Naive thymus-derived CD8-positive, alpha-beta T cell (primary cell): ENCODE measurements around the gene GPRIN3. TPM values are rescaled to one million over a fixed set of nuclear protein-coding genes. Genes with fewer than 3 reads are reported as not detected.
A peak's percentile ranks its signal among the peaks of the same experiment; 100 is the strongest.

ENCODE experiments used
- ATAC-seq, 2 donors: fragments of 150-1000 bp; cut with Tn5 transposase in 1 of 2; sonication (Bioruptor Pico), chemical (Tn5 transposase) in 1 of 2; 1 replicate in 1 of 2; 2 replicates in 1 of 2; pipeline ENCODE4 v1.10.0; 2021; ENCODE audit warnings: mild to moderate bottlenecking in 2 of 2, moderate library complexity in 2 of 2
- POLR2A ChIA-PET: fragments of 350-600 bp; sonication (Branson Sonifier 250); formaldehyde crosslinking; loops from one replicate; lab custom pipeline; 2021; ENCODE audit warnings: antibody characterized with exemption; lab: Charles Lee
- DNase-seq, 10 donors: peaks; one replicate each; pipeline versions ENCODE4 v3.0.0 to v3.0.0-alpha.2; 2020 to 2022
- H3K27ac Mint-ChIP-seq, 10 donors: one replicate each; pipeline ENCODE4 v1.8.0; 2020 to 2022; ENCODE audit warnings: mild to moderate bottlenecking in 10 of 10, mixed read lengths in 10 of 10, moderate library complexity in 4 of 10, inconsistent platforms in 1 of 10
- H3K27me3 Mint-ChIP-seq, 5 donors: one replicate each; pipeline ENCODE4 v1.8.0; 2021 to 2022; ENCODE audit warnings: mixed read lengths in 5 of 5
- H3K36me3 Mint-ChIP-seq, 3 donors: one replicate each; pipeline ENCODE4 v1.8.0; 2020 to 2022; ENCODE audit warnings: mixed read lengths in 3 of 3, mild to moderate bottlenecking in 2 of 3, inconsistent platforms in 1 of 3
- H3K4me1 Mint-ChIP-seq, 4 donors: one replicate each; pipeline ENCODE4 v1.8.0; 2021 to 2022; ENCODE audit warnings: mixed read lengths in 4 of 4
- H3K4me3 Mint-ChIP-seq, 10 donors: one replicate each; pipeline ENCODE4 v1.8.0; 2020 to 2022; ENCODE audit warnings: mild to moderate bottlenecking in 10 of 10, mixed read lengths in 10 of 10, moderate library complexity in 6 of 10, inconsistent platforms in 1 of 10
- H3K9me3 Mint-ChIP-seq, 9 donors: one replicate each; pipeline ENCODE4 v1.8.0; 2020 to 2022; ENCODE audit warnings: mixed read lengths in 9 of 9, mild to moderate bottlenecking in 3 of 9, inconsistent platforms in 1 of 9, moderate library complexity in 1 of 9
- polyA plus RNA-seq, 3 donors: library from polyadenylated mRNA; unstranded; fragments of 300-500 nt; fragmentation: Illumina TruSeq; gene quantifications; one replicate each; pipeline ENCODE4 v1.2.3, GENCODE V29; 2021
- total RNA-seq, 8 experiments: library from RNA in 2 of 8; stranded (reverse) in 2 of 8; gene quantifications; one replicate each; pipeline ENCODE4 v1.2.3 and lab custom pipeline; 2021 to 2026

GPRIN3 gene
- total and polyA plus RNA-seq, 5 experiments from 2014 or later, result 3.3 to 6.5 (median 3.7) TPM

DNA sequence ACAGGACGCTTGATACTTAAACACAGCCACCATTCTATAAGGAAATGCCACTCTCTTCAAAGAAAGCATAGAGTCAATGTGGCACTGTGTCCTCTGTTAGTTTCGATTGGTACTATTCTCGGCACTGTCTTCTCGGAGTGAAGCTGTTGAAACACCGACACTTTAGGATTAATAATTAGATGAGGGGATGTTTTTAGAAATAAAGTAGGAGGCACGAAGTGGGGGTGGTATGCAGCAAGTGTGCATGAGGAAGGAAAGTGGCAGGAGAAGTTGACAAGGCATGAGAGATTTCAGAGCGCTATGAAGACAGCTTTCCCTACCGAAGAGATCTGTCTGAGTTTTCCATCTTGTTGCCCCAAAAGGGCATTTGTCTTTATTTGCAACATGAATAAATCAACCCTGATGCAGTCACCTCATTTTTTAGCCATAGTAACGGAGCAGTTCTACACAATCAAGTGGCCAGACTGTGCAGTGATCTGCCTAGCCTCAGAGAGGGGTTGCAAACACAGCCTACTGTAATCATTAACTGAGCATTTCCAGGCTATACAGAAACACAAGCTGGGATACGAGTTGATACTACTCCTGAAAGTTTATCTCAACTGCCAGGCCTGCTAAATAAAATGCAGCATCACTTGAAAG is 8.3 kb downstream of the GPRIN3 start:
- Mint-ChIP-seq H3K9me3 (no peaks in the 10 kb centered on the region), H3K4me1 (peaks cover 28 to 87% (median 78%) of the 10 kb centered on the region in 4 donors), H3K4me3 (peak overlapping the region; percentile 80 to 97 (median 90)), H3K27ac (peak overlapping the region; percentile 81 to 99 (median 97)), H3K36me3 (no peaks in the 10 kb centered on the region), H3K27me3 (peaks cover 0 to 1% (median 0%) of the 10 kb centered on the region in 5 donors)
- peak; percentile 48 to 63 for ATAC-seq
- DNase-seq, result peak in 2 of 10 donors; percentile 51 to 54
- POLR2A ChIA-PET, result interaction anchor here (0.8 to 4.2 kb wide), 5 partner anchors 9 to 1015 kb away, joined by 3 to 22 read pairs (median 5); partner anchors contain the start of genes GPRIN3 and PPM1K

GRCh38 chr4:89298788-89299152 is 8.8 kb downstream of the GPRIN3 start:
- Mint-ChIP-seq H3K27ac (peak overlapping the region; percentile 81 to 99 (median 97)), H3K36me3 (no peaks in the 10 kb centered on the region), H3K9me3 (no peaks in the 10 kb centered on the region), H3K27me3 (peaks cover 0 to 1% (median 0%) of the 10 kb centered on the region in 5 donors), H3K4me1 (peaks cover 23 to 87% (median 78%) of the 10 kb centered on the region in 4 donors), H3K4me3 (peak overlapping the region; percentile 80 to 97 (median 90))
- DNase-seq, result peak in 4 of 10 donors; percentile 24 to 61 (median 58)
- peak; percentile 29 to 45 for ATAC-seq
- POLR2A ChIA-PET, result interaction anchor here (0.8 to 4.2 kb wide), 5 partner anchors 10 to 1015 kb away, joined by 3 to 22 read pairs (median 5); partner anchors contain the start of genes GPRIN3 and PPM1K

DNA sequence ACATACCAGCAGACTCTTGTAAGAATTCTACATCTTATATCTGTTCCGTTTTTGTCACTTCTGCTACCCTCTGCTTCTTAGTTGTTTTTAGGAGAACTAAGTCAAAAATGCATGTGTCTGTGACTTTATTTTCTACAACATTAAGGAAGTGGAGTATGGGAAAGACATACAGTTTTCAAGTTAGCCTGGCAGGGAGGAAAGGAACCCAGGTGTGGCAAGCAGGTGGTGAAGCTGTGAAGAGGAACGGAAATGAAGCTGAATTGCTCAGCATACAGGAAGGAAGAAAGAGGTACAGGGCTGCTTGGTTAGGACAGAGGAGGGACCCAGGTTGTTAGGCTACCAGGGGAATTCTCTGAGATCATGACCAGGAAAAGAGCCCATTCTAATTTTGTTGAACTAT is 9.4 kb downstream of the GPRIN3 start:
- no peaks in the 10 kb centered on the region for H3K36me3 Mint-ChIP-seq
- POLR2A ChIA-PET, result interaction anchor here (1.3 to 4.2 kb wide), 5 partner anchors 8 to 1014 kb away, joined by 3 to 22 read pairs (median 5); partner anchors contain the start of genes GPRIN3 and PPM1K
- peak overlapping the region; percentile 81 to 99 (median 97) for H3K27ac Mint-ChIP-seq

DNA sequence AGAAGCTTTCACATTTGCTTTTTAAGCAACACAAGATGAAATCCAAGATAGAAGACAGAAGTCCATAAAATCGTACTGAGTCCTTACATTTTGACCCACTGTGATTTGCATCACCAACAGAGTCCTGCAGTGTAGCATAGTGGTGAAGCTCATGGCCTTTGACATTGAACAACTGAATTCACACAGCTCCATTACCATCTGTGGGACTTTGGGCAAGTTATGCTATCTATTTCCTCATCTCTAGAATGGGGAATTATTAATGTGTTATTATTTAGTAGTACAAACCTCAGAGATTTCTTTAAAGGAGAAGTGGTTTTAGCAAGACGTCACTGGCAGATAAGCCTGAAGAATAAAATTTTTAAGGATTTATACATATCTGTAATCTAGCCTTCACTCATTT is 10.7 kb downstream of the GPRIN3 start:
- Mint-ChIP-seq H3K27ac (peak overlapping the region in 8 of 10 donors; percentile 11 to 99 (median 76)), H3K27me3 (peaks cover 0 to 1% (median 0%) of the 10 kb centered on the region in 5 donors), H3K4me1 (peaks cover 28 to 88% (median 81%) of the 10 kb centered on the region in 4 donors), H3K4me3 (peak overlapping the region in 4 of 10 donors; percentile 11 to 69 (median 37)), H3K36me3 (peaks cover 0 to under 1% (median 0%) of the 10 kb centered on the region in 3 donors), H3K9me3 (peaks cover 0 to 1% (median 0%) of the 10 kb centered on the region in 9 donors)
- ATAC-seq (no peak), DNase-seq (no peak)
- POLR2A ChIA-PET, result interaction anchor here (1.6 to 4.2 kb wide), 2 partner anchors 10 to 11 kb away, joined by 3 to 22 read pairs; partner anchors contain the start of gene GPRIN3

More for the DNA sequence above, 9.4 kb downstream of the GPRIN3 start:
- ATAC-seq (peak; percentile 59 to 66), DNase-seq (peak in 5 of 10 donors; percentile 28 to 63 (median 52))
- peaks cover 0 to 1% (median 0%) of the 10 kb centered on the region in 5 donors for H3K27me3 Mint-ChIP-seq
- H3K4me1 Mint-ChIP-seq, result peaks cover 25 to 89% (median 80%) of the 10 kb centered on the region in 4 donors
- H3K4me3 Mint-ChIP-seq, result peak overlapping the region; percentile 62 to 94 (median 82)
- H3K9me3 Mint-ChIP-seq, result no peaks in the 10 kb centered on the region

- Mint-ChIP-seq H3K36me3 (peaks cover 0 to 3% (median 0%) of the 10 kb centered on the region in 3 donors), H3K9me3 (peaks cover 0 to 4% (median 0%) of the 10 kb centered on the region in 9 donors), H3K27me3 (peaks cover 0 to 1% (median 0%) of the 10 kb centered on the region in 5 donors), H3K4me3 (peak overlapping the region in 2 of 10 donors; percentile 11 to 39), H3K27ac (peak overlapping the region in 4 of 10 donors; percentile 63 to 99 (median 81)), H3K4me1 (peaks cover 28 to 88% (median 82%) of the 10 kb centered on the region in 4 donors)
- ATAC-seq (no peak), DNase-seq (no peak)
- POLR2A ChIA-PET, result no interaction called here
Measured at GRCh38 chr4:89296399-89296798, 11.2 kb downstream of the GPRIN3 start.

GRCh38 chr4:89295415-89295927 is 12.1 kb downstream of the GPRIN3 start:
- DNase-seq (no peak), ATAC-seq (no peak)
- Mint-ChIP-seq H3K4me1 (peaks cover 34 to 89% (median 83%) of the 10 kb centered on the region in 4 donors), H3K27me3 (peaks cover 0 to 1% (median 0%) of the 10 kb centered on the region in 5 donors), H3K36me3 (peaks cover 0 to 5% (median 0%) of the 10 kb centered on the region in 3 donors), H3K4me3 (peak overlapping the region in 9 of 10 donors; percentile 3 to 79 (median 65)), H3K27ac (peak overlapping the region; percentile 82 to 96 (median 90)), H3K9me3 (peaks cover 0 to 4% (median 0%) of the 10 kb centered on the region in 9 donors)
- POLR2A ChIA-PET, result interaction anchor here (1.2 to 3.0 kb wide), 4 partner anchors 11 to 73 kb away, joined by 3 to 19 read pairs (median 8); partner anchors contain the start of gene GPRIN3

- DNase-seq (peak in 4 of 10 donors; percentile 48 to 86 (median 75)), ATAC-seq (peak; percentile 76 to 83)
- Mint-ChIP-seq H3K4me1 (peaks cover 34 to 89% (median 83%) of the 10 kb centered on the region in 4 donors), H3K9me3 (peaks cover 0 to 4% (median 0%) of the 10 kb centered on the region in 9 donors), H3K36me3 (peaks cover 0 to 5% (median 0%) of the 10 kb centered on the region in 3 donors), H3K4me3 (peak overlapping the region; percentile 20 to 79 (median 66)), H3K27ac (peak overlapping the region; percentile 82 to 96 (median 90)), H3K27me3 (peaks cover 0 to 1% (median 0%) of the 10 kb centered on the region in 5 donors)
- POLR2A ChIA-PET, result interaction anchor here (0.6 to 3.0 kb wide), 8 partner anchors 9 to 73 kb away, joined by 3 to 19 read pairs (median 3); partner anchors contain the start of gene GPRIN3
Measured at GRCh38 chr4:89294573-89295269, 12.9 kb downstream of the GPRIN3 start.

- Mint-ChIP-seq H3K27ac (peak overlapping the region; percentile 69 to 96 (median 90)), H3K27me3 (peaks cover 0 to 1% (median 0%) of the 10 kb centered on the region in 5 donors), H3K4me1 (peaks cover 40 to 89% (median 86%) of the 10 kb centered on the region in 4 donors), H3K9me3 (peaks cover 0 to 4% (median 0%) of the 10 kb centered on the region in 9 donors), H3K36me3 (peaks cover 0 to 5% (median 0%) of the 10 kb centered on the region in 3 donors), H3K4me3 (peak overlapping the region in 8 of 10 donors; percentile 34 to 73 (median 68))
- POLR2A ChIA-PET, result interaction anchor here (0.6 to 3.0 kb wide), 2 partner anchors 10 to 1902 kb away, joined by 4 to 19 read pairs; partner anchors contain the start of gene HSD17B11
- ATAC-seq (no peak), DNase-seq (no peak)
Measured at GRCh38 chr4:89293299-89293698, 14.3 kb downstream of the GPRIN3 start.

GRCh38 chr4:89290727-89291516 is 16.7 kb downstream of the GPRIN3 start:
- no peak for ATAC-seq
- H3K27ac Mint-ChIP-seq, result peak overlapping the region; percentile 37 to 82 (median 77)
- H3K4me1 Mint-ChIP-seq, result peaks cover 41 to 91% (median 87%) of the 10 kb centered on the region in 4 donors
- peaks cover 0 to 5% (median 0%) of the 10 kb centered on the region in 3 donors for H3K36me3 Mint-ChIP-seq
- POLR2A ChIA-PET, result no interaction called here
- peaks cover 0 to 4% (median 0%) of the 10 kb centered on the region in 9 donors for H3K9me3 Mint-ChIP-seq
- H3K27me3 Mint-ChIP-seq, result peaks cover 0 to 1% (median 0%) of the 10 kb centered on the region in 5 donors
- DNase-seq, result peak in 1 of 10 donors; percentile 13
- peak overlapping the region; percentile 0 to 52 (median 36) for H3K4me3 Mint-ChIP-seq

DNA sequence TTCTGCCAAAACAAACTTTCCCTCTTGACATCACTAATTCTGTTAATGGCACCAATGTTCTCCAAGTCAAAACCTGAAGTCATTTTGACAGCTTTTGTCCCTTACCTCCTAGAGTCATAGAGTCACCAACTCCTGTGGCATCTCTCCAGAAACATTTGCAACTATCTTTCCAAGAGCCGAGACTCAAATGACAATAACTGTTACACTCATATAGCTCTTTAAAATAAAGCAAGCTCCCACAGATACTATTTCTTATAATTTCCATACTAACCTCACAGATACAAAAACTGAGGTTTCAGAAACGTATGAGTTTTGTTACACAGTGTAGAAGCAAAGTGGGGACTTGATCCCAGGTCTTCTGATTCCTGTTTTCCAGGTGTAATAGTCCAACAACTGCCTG is 18.3 kb downstream of the GPRIN3 start:
- Mint-ChIP-seq H3K4me1 (peaks cover 42 to 91% (median 83%) of the 10 kb centered on the region in 4 donors), H3K36me3 (peaks cover 0 to 5% (median 0%) of the 10 kb centered on the region in 3 donors), H3K4me3 (peak overlapping the region in 8 of 10 donors; percentile 27 to 74 (median 50)), H3K27ac (peak overlapping the region; percentile 72 to 88 (median 77)), H3K27me3 (no peaks in the 10 kb centered on the region), H3K9me3 (peaks cover 0 to 4% (median 0%) of the 10 kb centered on the region in 9 donors)
- POLR2A ChIA-PET, result interaction anchor here (0.8 kb wide), 1 partner anchor 19 kb away, joined by 3 read pairs; the partner anchor contains the start of gene GPRIN3
- DNase-seq (no peak), ATAC-seq (no peak)
